Stimulated activated naive CD4-positive, alpha-beta T cell (primary cell): ENCODE measurements around the gene SLC44A2.
"Not testable (repeated sequence)": the region's sequence is repeated elsewhere in the genome, so short reads cannot be mapped to it uniquely, and the experiment has no call there.

Source experiments
- DNase-seq, 6 experiments: peaks; one replicate each; lab custom pipeline; 2025; lab: John Stamatoyannopoulos, UW

The SLC44A2 gene

DNA sequence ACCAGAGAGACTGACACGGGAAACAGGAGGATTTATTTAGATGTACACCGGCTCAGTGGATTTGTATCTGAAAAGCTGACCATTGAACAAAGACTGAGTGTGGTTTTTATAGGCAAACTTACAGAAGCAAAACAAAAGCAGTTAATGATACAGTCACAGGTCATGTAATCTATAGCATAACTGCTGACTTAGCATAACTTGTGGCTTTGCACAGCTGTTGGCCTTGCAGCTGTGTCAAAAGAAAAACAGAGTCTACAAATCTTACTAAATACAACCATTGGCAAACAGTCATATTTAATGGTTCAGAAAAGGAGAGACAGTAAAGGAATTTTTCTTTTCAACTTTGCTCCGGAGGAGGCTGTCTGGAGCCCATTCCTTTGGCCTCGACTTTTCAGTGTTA lies 26.5 kb downstream of the SLC44A2 start:
- no peak for DNase-seq

DNA sequence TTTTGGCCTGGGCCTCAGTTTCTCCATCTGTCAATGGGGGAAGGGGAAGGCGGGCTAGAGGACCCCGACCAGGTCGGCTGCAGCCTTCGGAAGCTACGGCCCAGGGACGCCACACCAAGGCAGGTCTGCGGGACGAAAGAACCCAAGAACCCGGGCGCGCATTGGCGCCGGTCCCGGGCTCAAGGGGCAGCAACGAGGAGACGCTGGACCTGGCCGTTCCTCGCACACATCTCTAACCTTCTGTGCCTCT lies 28.1 kb downstream of the SLC44A2 start:
- no peak for DNase-seq

DNA sequence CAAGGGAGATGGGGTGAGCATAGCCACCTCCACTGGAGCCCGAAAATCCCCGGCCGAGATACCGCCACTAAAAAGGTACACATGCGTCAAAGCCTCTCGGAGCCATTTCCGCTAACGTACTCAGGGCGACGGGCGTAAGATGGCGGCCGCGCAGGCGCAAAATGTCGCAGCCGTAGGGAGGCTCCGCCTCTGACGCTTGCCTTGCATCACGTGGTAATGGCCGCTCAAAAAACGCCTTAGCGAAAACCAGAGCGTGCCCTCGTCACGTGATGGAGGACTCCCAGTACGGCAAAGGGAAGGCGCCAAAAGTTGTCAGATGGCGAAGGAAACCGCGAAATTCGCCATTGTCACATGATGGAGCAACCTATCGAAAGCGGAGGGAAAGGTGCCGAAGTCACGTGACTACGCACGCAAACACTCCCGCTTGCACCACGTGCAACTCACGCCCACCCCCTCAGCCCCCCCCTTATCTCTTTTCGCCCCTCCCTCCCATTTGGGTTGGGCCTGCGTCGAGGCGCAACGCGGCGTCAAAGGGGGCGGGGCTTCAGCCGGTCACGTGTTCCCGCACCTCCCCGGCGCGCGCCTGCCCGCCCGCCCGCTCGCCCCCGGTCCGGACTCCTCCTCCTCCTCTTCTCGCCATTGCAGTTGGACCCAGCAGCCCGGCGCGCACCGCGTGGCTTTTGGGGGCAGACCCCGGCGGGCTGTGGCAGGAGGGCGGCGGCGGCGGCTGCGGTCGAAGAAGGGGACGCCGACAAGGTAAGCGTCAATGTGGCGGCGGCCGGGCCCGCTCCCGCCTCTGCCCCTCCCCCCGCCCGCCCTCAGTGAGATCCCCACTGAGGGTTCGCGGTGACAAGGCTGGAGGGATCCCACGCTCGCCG lies 28.6 kb downstream of the SLC44A2 start, which contains the start of gene ILF3:
Gene ILF3 (plus strand): TSS at position 615 of the 878 bp plus-strand sequence. CDS start 16,260 bp downstream, outside the sequence.
- peak; percentile 99 to 100 (median 100) for DNase-seq

DNA sequence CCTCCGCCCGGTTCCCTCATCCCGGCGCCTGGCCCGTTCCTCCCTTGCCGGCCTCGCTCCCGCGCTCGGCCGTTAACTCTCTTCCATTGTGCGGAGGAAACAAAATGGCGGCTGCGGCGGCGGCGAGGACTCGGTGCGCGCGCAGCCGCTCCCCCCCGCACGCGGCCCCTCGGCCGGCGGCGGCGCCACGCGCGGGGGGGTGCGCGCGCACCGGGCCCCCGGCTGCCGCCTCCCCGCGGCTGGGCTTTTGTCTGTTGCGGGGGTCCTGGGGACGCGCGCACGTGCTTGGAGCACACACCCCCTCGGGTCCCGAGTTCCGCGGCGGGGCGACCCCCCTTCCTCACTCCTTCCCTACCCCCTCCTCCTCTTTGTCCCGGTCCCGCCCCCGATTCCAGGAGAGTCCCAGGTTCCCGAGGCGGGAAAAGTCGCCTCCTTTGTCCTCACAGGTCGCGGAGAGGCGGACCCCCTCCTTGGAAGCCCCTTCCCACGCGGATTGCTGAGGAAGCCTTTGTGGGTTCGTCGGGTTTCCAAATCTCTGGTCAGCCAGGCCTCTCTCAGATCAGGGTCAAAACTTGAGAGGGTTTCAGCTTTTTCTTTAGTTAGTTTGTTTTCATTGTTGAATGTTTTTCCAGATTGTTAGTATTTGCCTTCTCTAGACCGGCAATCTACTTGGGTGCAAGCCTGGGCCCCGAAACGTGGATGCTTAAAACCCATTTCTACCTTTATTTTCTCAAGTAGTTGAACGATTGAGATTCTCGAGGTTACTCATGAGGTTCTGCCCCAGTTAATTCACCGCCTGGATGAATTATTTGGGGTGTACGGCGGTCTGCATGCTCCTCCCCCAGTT lies 29.5 kb downstream of the SLC44A2 start:
- peak in 2 of 6 experiments; percentile 60 to 80 for DNase-seq

DNA sequence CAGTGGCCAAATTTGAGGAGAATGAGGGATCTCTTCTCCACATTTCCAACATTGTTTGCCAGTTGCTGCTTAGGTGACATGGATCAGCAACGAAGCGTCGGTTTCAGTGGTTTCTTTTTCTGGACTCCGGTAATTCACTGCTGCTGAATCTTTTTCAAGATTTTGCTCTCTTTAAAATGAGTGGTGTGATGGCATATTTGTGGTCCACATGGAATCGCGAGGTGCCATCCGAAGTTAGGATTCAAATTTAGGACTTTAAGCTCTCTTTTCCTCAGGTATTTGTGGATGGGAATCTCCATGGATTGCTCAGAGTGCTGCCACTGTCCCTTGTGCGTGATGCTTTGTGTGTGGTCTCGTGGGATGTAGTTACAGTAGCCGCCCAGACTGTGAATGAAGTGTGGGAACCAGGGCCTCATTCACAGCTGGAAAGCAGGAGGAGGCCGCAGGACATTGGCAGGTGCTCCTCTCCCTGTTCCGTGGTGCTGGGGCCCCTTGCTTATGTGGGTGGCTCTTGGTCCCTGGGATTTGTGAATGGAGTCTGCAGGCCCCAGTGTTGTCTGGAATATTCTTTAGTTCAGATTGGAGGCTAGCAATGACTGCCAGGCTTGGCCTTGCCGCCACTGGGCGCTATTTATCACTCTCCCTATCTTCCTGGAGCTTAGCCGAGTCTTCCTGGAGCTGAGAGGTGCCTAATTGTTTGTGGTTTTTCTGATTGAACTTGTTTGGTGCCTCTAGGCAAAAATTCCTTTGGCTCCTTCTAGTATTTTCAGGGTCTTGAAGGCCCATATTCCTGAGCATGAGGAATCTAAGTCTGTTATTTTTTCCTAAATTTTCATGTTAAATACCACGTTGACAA lies 30.3 kb downstream of the SLC44A2 start:
- peak in 1 of 6 experiments; percentile 32 for DNase-seq

DNA sequence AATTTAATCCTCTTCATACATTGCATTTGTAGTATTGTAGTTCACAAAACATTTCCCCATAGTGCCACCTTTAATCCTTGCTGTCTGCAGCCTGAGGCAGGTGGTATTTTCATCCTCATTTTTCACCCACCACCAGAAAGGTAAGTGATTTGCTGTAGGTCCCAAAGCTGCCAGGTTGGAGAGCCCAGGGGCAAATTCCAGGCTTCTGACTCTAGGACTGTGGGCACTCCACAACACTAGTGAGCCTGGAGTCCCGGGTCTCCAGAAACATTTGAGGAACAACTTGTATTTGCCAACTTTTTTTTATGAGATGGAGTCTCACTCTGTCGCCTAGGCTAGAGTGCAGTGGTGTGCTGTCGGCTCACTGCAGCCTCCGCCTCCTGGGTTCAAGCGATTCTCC lies 35.0 kb downstream of the SLC44A2 start:
- DNase-seq, result no peak

DNA sequence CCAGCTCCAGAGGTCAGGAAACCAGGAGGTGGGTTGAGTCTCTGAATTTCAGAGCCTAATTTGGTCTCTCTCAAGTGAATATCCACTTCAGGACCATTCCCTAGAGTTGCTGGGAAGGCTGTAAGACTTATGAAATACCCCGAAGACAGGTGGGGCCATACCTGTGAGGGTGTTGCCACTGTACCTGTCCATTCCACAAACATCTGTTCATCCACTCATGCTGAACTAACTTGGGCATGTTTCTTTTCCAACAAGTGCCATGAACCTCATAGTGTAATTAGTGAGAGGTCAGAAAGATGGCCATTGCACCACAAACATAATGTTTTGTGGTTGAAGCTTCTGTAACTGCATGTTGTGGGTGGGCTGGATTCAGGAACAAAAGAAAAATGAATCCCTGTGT lies 36.6 kb downstream of the SLC44A2 start:
- no peak for DNase-seq

DNA sequence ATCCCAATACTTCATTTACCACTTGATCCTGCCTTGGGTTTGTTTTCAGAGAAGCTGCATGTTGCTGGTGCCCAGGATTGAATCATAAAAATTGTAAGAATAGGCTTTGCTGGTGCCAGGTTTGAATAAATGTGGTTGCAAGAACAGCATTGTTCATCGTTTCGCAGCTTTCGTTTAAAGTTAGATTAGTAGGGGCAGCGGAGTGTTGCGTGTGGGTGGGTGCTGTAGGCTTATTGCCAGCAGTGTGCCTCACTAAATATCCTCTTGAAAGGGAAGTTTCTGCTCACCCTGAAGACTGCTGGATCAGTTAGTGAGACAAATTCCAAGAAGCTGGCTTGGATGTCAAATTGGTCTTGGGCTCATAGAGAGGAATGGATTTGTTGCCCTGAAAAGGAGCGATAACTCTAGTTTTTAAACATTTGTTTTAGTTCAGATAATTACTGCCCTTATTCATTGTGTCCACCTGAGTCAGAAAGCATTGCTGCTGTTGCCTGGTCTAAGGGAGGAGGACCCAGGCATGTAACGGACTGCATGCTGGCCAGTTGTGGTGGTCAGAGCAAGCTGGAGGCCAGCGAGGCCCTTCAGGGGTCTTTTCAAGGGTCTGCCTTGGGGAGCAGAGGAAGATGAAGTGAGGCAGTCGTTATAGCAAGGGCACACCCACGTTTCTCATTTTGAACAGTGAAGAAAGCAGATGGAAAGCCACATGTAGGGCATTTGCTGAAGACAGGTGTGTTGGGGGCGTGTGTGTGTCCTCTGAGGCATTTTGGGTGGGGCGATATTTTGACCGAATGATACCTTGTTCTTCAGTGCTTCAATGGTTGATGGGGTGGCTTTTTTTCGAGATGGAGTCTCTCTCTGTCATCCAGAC lies 37.3 kb downstream of the SLC44A2 start:
- no peak for DNase-seq

DNA sequence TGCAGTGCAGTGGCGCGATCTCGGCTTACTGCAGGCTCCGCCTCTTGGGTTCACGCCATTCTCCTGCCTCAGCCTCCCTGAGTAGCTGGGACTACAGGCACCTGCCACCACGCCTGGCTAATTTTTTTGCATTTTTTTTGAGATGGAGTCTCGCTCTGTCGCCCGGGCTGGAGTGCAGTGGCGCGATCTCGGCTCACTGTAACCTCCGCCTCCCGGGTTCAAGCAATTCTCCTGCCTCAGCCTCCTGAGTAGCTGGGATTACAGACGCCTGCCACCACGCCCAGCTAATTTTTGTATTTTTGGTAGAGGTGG lies 37.9 kb downstream of the SLC44A2 start:
- DNase-seq, result not testable (repeated sequence)

DNA sequence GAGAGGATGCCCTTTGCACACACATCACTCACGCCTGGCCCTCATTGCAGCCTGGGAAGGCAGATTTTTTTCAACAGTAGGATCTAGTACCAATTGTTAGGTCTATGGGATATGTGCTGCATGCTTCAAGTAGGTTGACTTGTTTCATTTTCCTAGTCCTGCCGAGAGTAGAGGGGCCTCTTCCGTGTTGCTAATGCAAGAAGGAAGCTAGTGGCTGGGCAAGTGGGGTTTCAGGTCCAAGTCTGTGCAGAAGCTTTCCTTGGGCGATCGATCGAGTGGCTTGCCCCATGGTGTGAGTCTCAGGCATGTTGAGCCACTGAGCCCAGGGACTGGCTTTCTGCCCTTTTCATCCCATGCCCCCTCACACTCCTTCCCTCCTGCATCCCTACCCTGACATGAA lies 42.5 kb downstream of the SLC44A2 start:
- DNase-seq, result no peak

DNA sequence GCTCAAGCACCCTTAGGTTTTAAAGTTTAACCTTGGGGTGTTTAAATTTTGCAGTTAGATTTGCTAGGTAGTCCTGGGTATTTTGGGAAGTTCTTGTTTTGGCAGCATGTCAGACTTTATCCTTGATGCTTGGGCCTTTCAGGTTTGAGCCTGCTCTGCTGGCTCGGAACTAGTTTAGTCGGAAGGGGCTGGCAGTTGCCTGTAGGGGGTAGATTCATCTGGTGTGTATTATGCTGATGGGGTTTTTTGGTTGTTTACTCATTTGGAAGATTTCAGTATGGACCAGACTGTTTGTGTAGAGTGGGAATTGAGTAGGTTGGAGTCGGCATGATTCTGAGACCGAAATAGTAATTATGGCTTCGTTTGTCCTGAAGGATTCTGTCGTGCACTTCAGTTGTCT lies 43.9 kb downstream of the SLC44A2 start:
- no peak for DNase-seq

DNA sequence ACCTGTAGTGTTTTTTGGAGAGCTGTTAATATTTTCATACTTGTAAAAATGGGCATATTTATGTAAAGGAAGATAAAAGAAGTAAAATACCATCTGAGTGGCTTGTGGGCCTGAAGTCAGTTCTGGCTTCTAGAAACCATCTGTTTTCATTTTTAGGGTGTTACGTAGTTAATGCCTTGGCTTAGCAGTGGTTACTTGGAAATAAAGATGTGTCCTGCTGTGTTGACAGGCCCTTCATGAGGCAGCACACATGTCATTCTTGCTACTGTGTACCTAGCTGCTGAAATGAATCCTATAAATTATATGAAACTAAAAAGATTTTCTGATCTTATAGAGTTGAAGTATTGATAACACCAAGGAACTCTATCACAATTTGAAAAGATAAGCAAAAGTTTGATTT lies 44.8 kb downstream of the SLC44A2 start:
- no peak for DNase-seq

DNA sequence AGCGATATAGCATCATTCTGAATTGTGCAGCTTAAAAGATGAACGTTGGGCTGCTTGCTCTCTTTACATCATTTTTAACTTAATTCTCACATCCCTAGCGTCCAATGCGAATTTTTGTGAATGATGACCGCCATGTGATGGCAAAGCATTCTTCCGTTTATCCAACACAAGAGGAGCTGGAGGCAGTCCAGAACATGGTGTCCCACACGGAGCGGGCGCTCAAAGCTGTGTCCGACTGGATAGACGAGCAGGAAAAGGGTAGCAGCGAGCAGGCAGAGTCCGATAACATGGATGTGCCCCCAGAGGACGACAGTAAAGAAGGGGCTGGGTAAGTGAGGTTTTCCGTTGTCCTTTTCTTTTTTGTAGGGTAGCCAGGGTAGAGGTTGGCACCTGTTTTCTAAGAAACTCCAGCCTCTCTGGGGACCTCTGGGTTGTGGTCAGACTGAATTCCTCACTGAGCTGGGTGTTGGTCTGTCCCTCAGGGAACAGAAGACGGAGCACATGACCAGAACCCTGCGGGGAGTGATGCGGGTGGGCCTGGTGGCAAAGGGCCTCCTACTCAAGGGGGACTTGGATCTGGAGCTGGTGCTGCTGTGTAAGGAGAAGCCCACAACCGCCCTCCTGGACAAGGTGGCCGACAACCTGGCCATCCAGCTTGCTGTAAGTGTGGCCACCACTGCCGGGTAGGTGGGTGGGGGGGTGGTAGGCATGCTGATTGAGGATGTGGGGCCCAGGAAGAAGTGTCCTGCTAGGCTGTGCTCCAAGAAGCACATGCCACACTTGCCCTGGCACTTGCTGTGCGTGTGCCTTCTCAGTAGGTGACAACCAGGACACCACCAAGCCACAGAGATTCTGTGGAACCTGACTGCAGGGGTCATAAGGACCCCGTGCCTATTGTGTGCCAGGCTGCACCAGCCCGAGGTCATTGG lies 45.8 kb downstream of the SLC44A2 start:
- no peak for DNase-seq

DNA sequence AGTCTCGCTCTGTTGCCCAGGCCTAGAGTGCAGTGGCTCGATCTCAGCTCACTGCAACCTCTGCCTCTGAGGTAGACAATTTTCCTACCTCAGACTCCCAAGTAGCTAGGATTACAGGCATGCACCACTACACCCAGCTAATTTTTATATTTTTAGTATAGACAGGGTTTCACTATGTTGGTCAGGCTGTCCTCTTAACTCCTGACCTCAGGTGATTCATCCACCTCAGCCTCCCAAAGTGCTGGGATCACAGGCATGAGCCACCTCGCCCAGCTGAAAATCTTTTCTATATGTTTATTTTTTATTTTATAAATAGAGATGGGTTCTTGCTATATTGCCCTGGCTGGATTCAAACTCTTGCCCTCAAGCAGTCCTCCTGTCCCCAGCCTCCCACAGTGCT lies 46.6 kb downstream of the SLC44A2 start:
- DNase-seq, result not testable (repeated sequence)

DNA sequence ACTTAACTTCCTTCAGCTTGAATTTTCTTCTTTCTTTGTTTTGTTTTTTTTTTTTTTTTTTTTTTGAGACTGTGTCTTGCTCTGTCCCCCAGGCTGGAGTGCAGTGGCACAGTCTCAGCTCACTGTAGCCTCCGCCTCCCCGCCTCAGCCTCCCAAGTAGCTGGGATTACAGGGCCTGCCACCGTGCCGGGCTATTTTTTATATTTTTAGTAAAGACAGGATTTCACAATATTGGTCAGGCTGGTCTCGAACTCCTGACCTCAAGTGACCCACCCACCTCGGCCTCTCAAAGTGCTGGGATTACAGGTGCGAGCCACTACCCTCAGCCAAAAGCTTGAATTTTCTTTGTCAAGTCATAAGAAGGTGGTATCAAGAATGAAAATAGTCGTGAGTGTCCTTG lies 49.9 kb downstream of the SLC44A2 start:
- not testable (repeated sequence) for DNase-seq

DNA sequence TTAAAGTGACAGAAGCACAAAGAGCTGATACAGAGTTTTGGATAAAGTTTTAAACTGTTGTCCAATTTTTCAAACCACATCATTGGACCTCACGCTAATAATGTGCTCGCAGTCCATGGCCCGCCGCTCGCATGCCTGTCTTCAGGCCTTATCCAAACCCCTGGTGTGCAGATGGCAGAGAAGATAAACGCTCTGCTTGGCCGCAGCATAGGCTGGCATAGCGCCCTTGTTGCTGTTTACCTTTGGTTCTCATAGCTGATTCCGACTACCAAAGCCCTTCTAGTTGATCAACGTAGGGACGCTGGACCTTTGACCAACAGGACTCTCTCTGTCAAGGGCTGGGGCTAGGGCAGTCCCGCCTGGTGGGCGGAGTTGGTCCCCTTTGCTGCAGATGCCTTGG lies 52.4 kb downstream of the SLC44A2 start:
- DNase-seq, result no peak

DNA sequence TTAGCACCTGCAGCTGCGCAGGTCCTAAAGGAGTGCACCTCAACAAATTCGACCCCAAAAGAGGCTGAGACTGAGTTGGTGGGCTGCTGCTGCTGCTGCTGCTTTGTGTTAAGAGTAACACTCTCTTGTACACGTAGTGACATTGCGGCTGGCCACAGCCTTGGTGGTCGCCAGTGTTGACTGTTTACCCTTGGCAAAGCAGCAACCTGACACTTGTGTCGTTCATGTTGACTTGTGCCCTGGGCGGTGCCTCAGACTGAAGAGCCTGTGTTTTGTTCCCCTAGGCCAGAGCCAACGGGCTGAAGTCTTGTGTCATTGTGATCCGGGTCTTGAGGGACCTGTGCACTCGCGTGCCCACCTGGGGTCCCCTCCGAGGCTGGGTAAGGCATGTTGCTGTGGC lies 53.5 kb downstream of the SLC44A2 start:
- DNase-seq, result no peak

DNA sequence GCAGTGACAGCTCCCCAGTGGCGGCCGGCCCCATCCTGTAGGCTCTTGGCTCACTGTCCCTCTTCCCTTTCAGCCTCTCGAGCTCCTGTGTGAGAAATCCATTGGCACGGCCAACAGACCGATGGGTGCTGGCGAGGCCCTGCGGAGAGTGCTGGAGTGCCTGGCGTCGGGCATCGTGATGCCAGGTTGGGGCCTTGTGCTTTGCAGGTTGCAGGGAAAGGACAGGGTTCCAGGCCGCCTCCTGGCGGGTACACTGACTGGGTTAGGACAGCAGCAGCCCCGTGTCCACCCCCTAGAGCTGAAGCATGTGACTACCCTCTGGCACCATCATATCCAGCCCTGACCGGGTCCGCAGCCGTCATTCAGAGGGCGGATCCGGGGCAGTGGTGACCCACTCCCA lies 54.4 kb downstream of the SLC44A2 start:
- no peak for DNase-seq

DNA sequence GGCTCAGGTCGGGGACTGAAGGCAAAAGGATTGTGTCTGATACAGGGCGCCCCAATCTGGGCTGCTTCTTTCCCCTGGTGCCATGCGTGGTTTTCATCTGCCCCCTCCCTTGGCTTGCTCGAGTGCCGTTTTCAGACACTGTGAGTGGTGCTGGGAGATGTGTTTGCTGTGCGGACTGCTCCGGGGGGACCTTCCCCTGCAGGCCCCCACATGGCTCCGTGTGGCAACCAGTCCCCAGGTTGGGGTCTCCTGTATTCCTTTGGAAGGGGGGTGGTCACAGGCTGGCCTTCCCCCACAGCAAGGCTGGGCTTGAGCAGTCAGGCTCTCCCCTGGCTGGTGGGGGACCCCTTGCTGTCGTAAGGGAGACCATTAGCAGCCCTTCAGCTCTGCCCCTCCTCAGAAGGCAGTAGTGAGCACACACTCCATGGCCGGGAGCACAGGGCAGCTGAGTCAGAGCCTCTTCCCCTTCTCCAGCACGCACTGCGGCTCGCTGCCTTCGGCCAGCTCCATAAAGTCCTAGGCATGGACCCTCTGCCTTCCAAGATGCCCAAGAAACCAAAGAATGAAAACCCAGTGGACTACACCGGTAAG lies 55.3 kb downstream of the SLC44A2 start:
- DNase-seq, result no peak

DNA sequence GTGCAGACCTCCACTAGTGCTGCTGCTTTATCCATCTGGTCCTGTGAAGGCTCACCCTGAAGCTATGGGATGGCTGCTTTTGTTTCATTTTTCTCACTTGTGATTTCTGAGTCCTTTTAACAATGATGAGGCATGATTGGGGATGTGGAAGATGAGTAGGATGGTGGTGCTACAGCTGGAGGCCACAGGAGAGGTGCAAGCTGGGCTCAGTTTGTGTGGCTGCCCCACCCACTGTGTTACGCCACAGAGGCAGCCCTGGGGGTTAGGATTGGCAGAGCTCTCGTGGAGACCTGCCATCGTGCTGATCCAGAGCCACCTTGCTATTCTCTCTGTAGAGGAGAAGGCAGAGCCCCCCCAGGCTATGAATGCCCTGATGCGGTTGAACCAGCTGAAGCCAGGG lies 56.3 kb downstream of the SLC44A2 start:
- no peak for DNase-seq
